Stomach (tissue), 9 donors: ENCODE measurements around the gene SORCS2. TPM values are rescaled to one million over a fixed set of nuclear protein-coding genes. Genes with fewer than 3 reads are reported as not detected.

Experiments used
- DNase-seq, 2 donors: peaks; one replicate each; pipeline versions ENCODE4 v3.0.0 to v3.0.0-alpha.2; 2013 to 2019
- H3K27ac ChIP-seq, 5 donors: fragments of 200-600 bp in 4 of 5; sonication (generic) in 4 of 5; one replicate each; pipeline ENCODE4 v1.5.1; 2013 to 2019; ENCODE audit warnings: mild to moderate bottlenecking in 1 of 5, moderate library complexity in 1 of 5
- H3K27me3 ChIP-seq, 3 donors: fragments of 200-600 bp; sonication (generic); one replicate each; pipeline ENCODE4 v1.5.1; 2017 to 2019; ENCODE audit warnings: mixed run types in 1 of 3
- H3K36me3 ChIP-seq, 4 donors: fragments of 200-600 bp; sonication (generic); 1 replicate in 3 of 4; 2 replicates in 1 of 4; pipeline ENCODE4 v1.5.1; 2016 to 2019
- H3K4me1 ChIP-seq, 4 donors: fragments of 200-600 bp; sonication (generic); one replicate each; pipeline ENCODE4 v1.5.1; 2016 to 2019
- H3K4me3 ChIP-seq, 4 donors: fragments of 200-600 bp; sonication (generic) in 3 of 4; one replicate each; pipeline ENCODE4 v1.5.1; 2016 to 2019; ENCODE audit warnings: mild to moderate bottlenecking in 1 of 4
- H3K9me3 ChIP-seq, 4 donors: fragments of 200-600 bp; sonication (generic); one replicate each; pipeline ENCODE4 v1.5.1; 2016 to 2019
- CTCF ChIP-seq, 7 experiments: fragments of 450-650 bp in 4 of 7; fragments of 200-600 bp in 3 of 7; sonication (generic) in 3 of 7; IDR thresholded peaks; one replicate each; pipeline ENCODE4 v1.5.1; 2016 to 2019; ENCODE audit warnings: antibody characterized with exemption in 7 of 7, control low read depth in 2 of 7, mild to moderate bottlenecking in 1 of 7
- EP300 ChIP-seq: sonication (generic); formaldehyde crosslinking; IDR thresholded peaks from one replicate; pipeline ENCODE4 v1.6.1; 2017; ENCODE audit warnings: antibody characterized with exemption
- POLR2A ChIP-seq, 4 donors: fragments of 450-650 bp; IDR thresholded peaks; one replicate each; pipeline ENCODE4 v1.6.1; 2016; ENCODE audit warnings: antibody characterized with exemption in 4 of 4, control low read depth in 2 of 4, mild to moderate bottlenecking in 1 of 4, moderate library complexity in 1 of 4
- POLR2AphosphoS5 ChIP-seq, 3 donors: sonication (generic); formaldehyde crosslinking; IDR thresholded peaks; one replicate each; pipeline ENCODE4 v1.6.1; 2016; ENCODE audit warnings: antibody characterized with exemption in 3 of 3
- WGBS, 5 donors: extraction: QIAGEN DNeasy Blood & Tissue Kit in 3 of 5; methylation state at CpG; one replicate each; pipeline versions ENCODE4 v1.1.5 to v1.1.7; 2013 to 2018; 5-methylcytosine and 5-hydroxymethylcytosine counted together
- intact Hi-C: fragments of 100-400 bp; cut with DNase I; formaldehyde crosslinking; loops from one replicate; pipeline ENCODE4 v1.15.1; 2023; ENCODE audit warnings: low total_unique reads
- polyA plus RNA-seq, 3 donors: library from polyadenylated mRNA; stranded (reverse); fragments of 200-250 nt; gene quantifications; one replicate each; pipeline ENCODE4 v1.2.3, GENCODE V29; 2013
- total RNA-seq, 5 donors: library from RNA; depleted of rRNA; stranded (reverse); fragments of >200 nt; gene quantifications; one replicate each; pipeline versions ENCODE4 v1.1.0 to v1.2.3, GENCODE V29; 2014 to 2016
- donor health status: healthy with polysubstance abuse.
- donor health status: Bipolar disorder and iron deficiency.
- donor health status: healthy.

The SORCS2 gene
- total and polyA plus RNA-seq, 8 donors = under 0.01 to 13.0 (median 0.50) TPM; not detected in 1

GRCh38 chr4:7297881-7298280 is 105.5 kb downstream of the SORCS2 start:
- WGBS, 5 donors = 73 to 87% (median 79%) methylated on average over 6 to 8 of the region's 8 CpGs

GRCh38 chr4:7298619-7299009 is 106.3 kb downstream of the SORCS2 start:
- H3K27ac ChIP-seq = no peak overlapping the region
- TF ChIP-seq CTCF (IDR thresholded peaks at IDR 0.05) = no peak
- TF ChIP-seq EP300 = no peak
- no peak for TF ChIP-seq POLR2AphosphoS5 (IDR thresholded peaks at IDR 0.05)
- TF ChIP-seq POLR2A (IDR thresholded peaks at IDR 0.05) = no peak
- no peaks in the 10 kb centered on the region for H3K9me3 ChIP-seq
- intact Hi-C loops = loop anchor here (10.0 kb wide), 1 partner anchor 104 kb away; the partner anchor contains the start of gene SORCS2
- no peak overlapping the region for H3K4me3 ChIP-seq
- 42 to 60% (median 50%) methylated on average over 5 to 13 of the region's 13 CpGs for WGBS, 5 donors
- no peaks in the 10 kb centered on the region for H3K36me3 ChIP-seq
- DNase-seq = no peak
- peaks cover 0 to 48% (median 10%) of the 10 kb centered on the region in 3 donors for H3K27me3 ChIP-seq
- peaks cover 0 to 9% (median 2%) of the 10 kb centered on the region in 4 donors for H3K4me1 ChIP-seq

More at GRCh38 chr4:7297881-7298280, 105.5 kb downstream of the SORCS2 start:
- H3K4me3 ChIP-seq = no peak overlapping the region
- TF ChIP-seq POLR2A (IDR thresholded peaks at IDR 0.05) (no peak), POLR2AphosphoS5 (IDR thresholded peaks at IDR 0.05) (no peak), EP300 (no peak), CTCF (IDR thresholded peaks at IDR 0.05) (no peak)
- intact Hi-C loops = loop anchor here (10.0 kb wide), 1 partner anchor 103 kb away; the partner anchor contains the start of gene SORCS2
- no peak for DNase-seq
- H3K9me3 ChIP-seq = no peaks in the 10 kb centered on the region
- H3K36me3 ChIP-seq = no peaks in the 10 kb centered on the region
- peaks cover 0 to 9% (median 2%) of the 10 kb centered on the region in 4 donors for H3K4me1 ChIP-seq
- H3K27me3 ChIP-seq = peaks cover 0 to 48% (median 10%) of the 10 kb centered on the region in 3 donors
- H3K27ac ChIP-seq = no peak overlapping the region

DNA sequence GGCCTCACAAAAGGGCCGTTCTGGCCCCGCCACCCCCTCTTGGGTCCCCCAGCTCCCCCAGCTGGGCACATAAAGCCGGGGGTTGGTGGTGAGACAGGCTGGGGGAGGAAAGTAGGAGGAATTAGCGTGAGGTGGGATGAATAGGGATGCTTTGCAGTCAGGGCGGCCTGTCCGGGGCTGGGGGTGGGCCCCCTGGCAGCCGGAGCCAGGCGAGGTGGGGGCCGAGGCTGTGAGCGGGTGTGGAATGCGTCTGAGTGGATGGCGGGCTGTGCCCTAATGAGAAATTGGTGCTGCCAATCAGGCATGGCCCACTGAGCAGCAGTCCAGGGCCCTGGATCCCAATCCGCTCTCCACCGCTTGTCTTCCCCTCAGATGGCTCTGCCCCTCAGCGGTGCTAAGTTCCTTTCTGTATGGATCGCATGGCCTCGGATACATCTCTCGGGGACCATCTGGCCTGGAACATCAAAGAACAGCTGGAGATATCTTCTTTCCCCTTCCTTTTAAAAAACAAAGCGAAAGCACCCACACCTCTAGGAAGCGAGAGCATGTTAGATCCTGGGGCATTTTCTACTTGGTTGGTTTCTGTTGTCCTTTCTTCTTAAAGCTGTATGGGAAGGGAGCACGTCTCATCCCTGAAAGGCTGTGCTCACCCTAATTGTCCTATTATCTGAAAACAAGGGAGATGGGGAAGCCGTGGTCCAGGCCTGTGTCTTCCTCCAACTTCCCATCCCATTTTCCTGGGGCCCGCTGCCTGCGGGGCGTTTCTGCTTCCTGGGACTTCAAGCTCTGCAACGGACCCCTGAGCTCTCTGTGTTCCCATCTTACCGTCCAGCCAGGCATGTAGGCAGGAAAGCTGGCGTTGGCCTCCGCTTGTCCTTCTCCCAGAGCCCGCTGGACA is 106.9 kb downstream of the SORCS2 start:
- Histone ChIP-seq H3K4me1 (peaks cover 0 to 9% (median 2%) of the 10 kb centered on the region in 4 donors), H3K27me3 (peaks cover 0 to 48% (median 10%) of the 10 kb centered on the region in 3 donors), H3K9me3 (no peaks in the 10 kb centered on the region), H3K27ac (no peak overlapping the region), H3K36me3 (no peaks in the 10 kb centered on the region), H3K4me3 (no peak overlapping the region)
- DNase-seq = no peak
- intact Hi-C loops = loop anchor here (10.0 kb wide), 1 partner anchor 104 kb away; the partner anchor contains the start of gene SORCS2
- 70 to 74% (median 73%) methylated on average over 30 of the region's 30 CpGs for WGBS, 5 donors
- TF ChIP-seq CTCF (IDR thresholded peaks at IDR 0.05) = no peak
- no peak for TF ChIP-seq POLR2A (IDR thresholded peaks at IDR 0.05)

DNA sequence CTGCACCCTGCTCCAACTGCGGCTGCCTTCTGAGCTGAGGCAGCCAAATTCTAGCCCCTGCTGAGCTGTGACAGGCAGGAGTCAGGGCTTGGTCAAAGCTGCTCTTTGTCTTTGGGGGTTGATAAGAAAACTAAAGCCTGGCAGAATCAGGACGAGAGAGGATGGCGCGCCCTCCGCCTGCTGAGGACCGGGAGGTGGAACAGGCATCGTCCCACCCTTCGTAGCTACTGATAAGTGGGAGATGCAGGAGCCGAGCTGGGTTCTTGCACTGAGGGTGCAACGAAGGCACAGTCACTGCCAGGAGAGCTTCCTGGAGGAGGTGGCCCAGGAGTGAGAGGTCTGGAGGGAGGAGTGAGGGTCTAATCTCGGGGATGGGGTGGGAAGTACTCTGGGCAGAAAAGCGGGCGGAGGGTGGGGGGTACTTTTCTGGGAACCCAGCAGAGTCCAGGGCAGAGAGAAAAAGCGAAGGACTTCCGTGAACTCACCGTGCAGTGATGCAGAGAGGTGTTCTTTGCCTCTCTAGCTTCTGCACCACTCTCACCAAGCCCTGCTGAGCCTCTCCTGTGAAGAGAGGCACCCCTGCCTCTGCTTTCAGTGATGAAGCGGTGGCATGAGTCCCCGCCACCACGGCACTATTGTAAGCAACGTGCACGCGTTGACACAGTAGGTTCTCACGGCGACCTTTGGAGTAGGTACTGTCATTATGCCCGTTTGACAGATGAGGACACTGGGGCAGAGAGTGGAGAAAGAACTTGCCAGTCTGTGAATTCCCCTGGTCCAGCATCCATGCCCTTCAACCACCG is 107.8 kb downstream of the SORCS2 start:
- intact Hi-C loops = loop anchor here (10.0 kb wide), 1 partner anchor 105 kb away; the partner anchor contains the start of gene SORCS2
- 62 to 75% (median 72%) methylated on average over 24 to 26 of the region's 26 CpGs for WGBS, 5 donors

More for the DNA sequence above, 107.8 kb downstream of the SORCS2 start:
- no peak for TF ChIP-seq CTCF (IDR thresholded peaks at IDR 0.05)
- no peaks in the 10 kb centered on the region for H3K36me3 ChIP-seq
- DNase-seq = no peak
- H3K4me3 ChIP-seq = no peak overlapping the region
- no peak overlapping the region for H3K27ac ChIP-seq
- peaks cover 0 to 8% (median 2%) of the 10 kb centered on the region in 4 donors for H3K4me1 ChIP-seq
- H3K27me3 ChIP-seq = peaks cover 0 to 47% (median 10%) of the 10 kb centered on the region in 3 donors
- no peaks in the 10 kb centered on the region for H3K9me3 ChIP-seq
